Measurements from ENCODE around the gene MIOS. TPM values are rescaled to one million over a fixed set of nuclear protein-coding genes. Genes with fewer than 3 reads are reported as not detected.
A peak's percentile ranks its signal among the peaks of the same experiment; 100 is the strongest.

Gene MIOS
- total RNA-seq, 1 donor from 2014 or later = 15.1 TPM

DNA sequence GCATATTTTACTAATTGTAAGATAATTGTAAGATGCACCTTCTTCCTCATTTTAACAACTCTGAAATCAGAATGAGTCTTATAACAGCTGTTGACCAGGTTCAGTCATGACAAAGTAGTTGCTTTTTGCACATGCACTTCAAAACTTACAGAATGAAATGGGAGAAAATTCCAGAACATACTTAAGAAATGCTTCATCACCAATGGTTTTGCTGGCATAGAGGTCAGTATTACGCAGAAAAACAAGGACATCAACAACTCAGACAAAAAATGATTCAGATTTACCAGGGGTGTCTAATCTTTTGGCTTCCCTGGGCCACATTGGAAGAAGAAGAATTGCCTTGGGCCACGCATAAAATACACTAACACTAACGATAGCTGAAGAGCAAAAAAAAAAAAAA lies 44.3 kb upstream of the MIOS start:
- Mint-ChIP-seq H3K9me3 (ENCODE audit: low read depth) (peaks cover 2% of the 10 kb centered on the region), H3K36me3 (ENCODE audit: low read depth) (no peaks in the 10 kb centered on the region)

GRCh38 chr7:7524121-7524520 lies 42.6 kb upstream of the MIOS start:
- no peak for DNase-seq (ENCODE audit: low spot score)
- Mint-ChIP-seq H3K27ac (ENCODE audit: unreplicated experiment) (no peak overlapping the region), H3K4me3 (ENCODE audit: unreplicated experiment) (no peak overlapping the region), H3K9me3 (ENCODE audit: low read depth) (peaks cover 2% of the 10 kb centered on the region), H3K27me3 (ENCODE audit: low read depth) (no peaks in the 10 kb centered on the region), H3K4me1 (ENCODE audit: low read depth) (peaks cover 9% of the 10 kb centered on the region), H3K36me3 (ENCODE audit: low read depth) (no peaks in the 10 kb centered on the region)
- TF ChIP-seq, protein P1, sequence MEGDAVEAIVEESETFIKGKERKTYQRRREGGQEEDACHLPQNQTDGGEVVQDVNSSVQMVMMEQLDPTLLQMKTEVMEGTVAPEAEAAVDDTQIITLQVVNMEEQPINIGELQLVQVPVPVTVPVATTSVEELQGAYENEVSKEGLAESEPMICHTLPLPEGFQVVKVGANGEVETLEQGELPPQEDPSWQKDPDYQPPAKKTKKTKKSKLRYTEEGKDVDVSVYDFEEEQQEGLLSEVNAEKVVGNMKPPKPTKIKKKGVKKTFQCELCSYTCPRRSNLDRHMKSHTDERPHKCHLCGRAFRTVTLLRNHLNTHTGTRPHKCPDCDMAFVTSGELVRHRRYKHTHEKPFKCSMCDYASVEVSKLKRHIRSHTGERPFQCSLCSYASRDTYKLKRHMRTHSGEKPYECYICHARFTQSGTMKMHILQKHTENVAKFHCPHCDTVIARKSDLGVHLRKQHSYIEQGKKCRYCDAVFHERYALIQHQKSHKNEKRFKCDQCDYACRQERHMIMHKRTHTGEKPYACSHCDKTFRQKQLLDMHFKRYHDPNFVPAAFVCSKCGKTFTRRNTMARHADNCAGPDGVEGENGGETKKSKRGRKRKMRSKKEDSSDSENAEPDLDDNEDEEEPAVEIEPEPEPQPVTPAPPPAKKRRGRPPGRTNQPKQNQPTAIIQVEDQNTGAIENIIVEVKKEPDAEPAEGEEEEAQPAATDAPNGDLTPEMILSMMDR (IDR thresholded peaks at IDR 0.05) = no peak

More for the DNA sequence above, 44.3 kb upstream of the MIOS start:
- H3K4me3 Mint-ChIP-seq (ENCODE audit: unreplicated experiment) = no peak overlapping the region
- H3K27me3 Mint-ChIP-seq (ENCODE audit: low read depth) = no peaks in the 10 kb centered on the region
- DNase-seq (ENCODE audit: low spot score) = no peak
- TF ChIP-seq, protein P1 (IDR thresholded peaks at IDR 0.05) = no peak
- H3K27ac Mint-ChIP-seq (ENCODE audit: unreplicated experiment) = no peak overlapping the region
- H3K4me1 Mint-ChIP-seq (ENCODE audit: low read depth) = peaks cover 9% of the 10 kb centered on the region

GRCh38 chr7:7526006-7526405 lies 40.7 kb upstream of the MIOS start:
- Mint-ChIP-seq H3K27me3 (ENCODE audit: low read depth) (no peaks in the 10 kb centered on the region), H3K4me1 (ENCODE audit: low read depth) (peaks cover 6% of the 10 kb centered on the region), H3K4me3 (ENCODE audit: unreplicated experiment) (no peak overlapping the region), H3K36me3 (ENCODE audit: low read depth) (no peaks in the 10 kb centered on the region), H3K9me3 (ENCODE audit: low read depth) (peaks cover 2% of the 10 kb centered on the region), H3K27ac (ENCODE audit: unreplicated experiment) (no peak overlapping the region)
- DNase-seq (ENCODE audit: low spot score) = no peak
- TF ChIP-seq, protein P1 (IDR thresholded peaks at IDR 0.05) = no peak

DNA sequence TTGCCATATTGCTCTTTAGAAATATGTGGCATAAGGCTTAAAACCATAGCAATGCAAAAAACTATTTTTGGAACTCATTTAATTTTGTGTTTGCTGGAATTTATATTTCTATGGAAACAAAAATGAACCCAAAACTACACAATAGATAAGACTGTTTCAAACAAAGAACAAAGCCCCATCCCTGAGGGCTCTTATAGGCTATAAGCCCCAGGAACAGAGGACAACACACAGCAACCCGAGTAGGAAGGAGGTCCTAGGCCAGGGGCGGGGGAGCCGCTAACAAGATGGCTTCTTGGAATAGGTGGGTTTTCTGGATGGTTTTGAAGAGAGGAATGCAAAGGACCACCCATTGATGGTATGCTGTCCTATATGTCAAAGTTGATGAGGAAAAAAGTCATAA lies 39.6 kb upstream of the MIOS start:
- no peak overlapping the region for H3K4me3 Mint-ChIP-seq (ENCODE audit: unreplicated experiment)
- H3K36me3 Mint-ChIP-seq (ENCODE audit: low read depth) = no peaks in the 10 kb centered on the region
- no peaks in the 10 kb centered on the region for H3K27me3 Mint-ChIP-seq (ENCODE audit: low read depth)
- peaks cover 6% of the 10 kb centered on the region for H3K4me1 Mint-ChIP-seq (ENCODE audit: low read depth)
- TF ChIP-seq, protein P1 (IDR thresholded peaks at IDR 0.05) = no peak
- H3K27ac Mint-ChIP-seq (ENCODE audit: unreplicated experiment) = no peak overlapping the region
- peaks cover 2% of the 10 kb centered on the region for H3K9me3 Mint-ChIP-seq (ENCODE audit: low read depth)
- DNase-seq (ENCODE audit: low spot score) = peak; percentile 41

GRCh38 chr7:7529328-7529727 lies 37.4 kb upstream of the MIOS start:
- H3K27ac Mint-ChIP-seq (ENCODE audit: unreplicated experiment) = no peak overlapping the region
- DNase-seq (ENCODE audit: low spot score) = no peak
- H3K27me3 Mint-ChIP-seq (ENCODE audit: low read depth) = no peaks in the 10 kb centered on the region
- H3K4me1 Mint-ChIP-seq (ENCODE audit: low read depth) = peaks cover 2% of the 10 kb centered on the region
- TF ChIP-seq, protein P1 (IDR thresholded peaks at IDR 0.05) = no peak
- no peaks in the 10 kb centered on the region for H3K36me3 Mint-ChIP-seq (ENCODE audit: low read depth)
- no peak overlapping the region for H3K4me3 Mint-ChIP-seq (ENCODE audit: unreplicated experiment)
- peaks cover 2% of the 10 kb centered on the region for H3K9me3 Mint-ChIP-seq (ENCODE audit: low read depth)
